ENCODE measurements around the gene FYCO1. TPM values are rescaled to one million over a fixed set of nuclear protein-coding genes. Genes with fewer than 3 reads are reported as not detected.

Gene FYCO1
- total and polyA plus RNA-seq, 4 experiments from 2014 or later, result 0.73 to 43.3 (median 26.6) TPM

DNA sequence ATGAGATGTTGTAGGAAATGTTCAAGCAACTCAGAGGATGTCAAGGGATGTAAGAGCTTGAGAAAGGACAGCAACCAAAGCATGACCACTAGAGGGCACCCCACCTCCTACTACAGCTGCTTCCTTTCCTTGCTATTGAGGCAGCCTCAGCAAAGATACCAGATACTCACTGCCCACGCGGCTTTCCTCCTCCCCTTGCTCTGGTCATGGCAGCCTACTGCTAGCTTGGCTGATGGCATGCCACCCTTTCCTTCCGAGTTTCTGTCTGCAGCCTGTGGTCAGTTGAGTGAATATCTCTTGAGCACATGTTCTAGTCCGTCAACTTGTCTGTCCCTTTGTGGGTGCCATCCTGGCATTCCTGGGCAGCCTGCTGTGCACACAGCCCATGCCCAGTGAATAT is 56.8 kb downstream of the FYCO1 start:
- Mint-ChIP-seq H3K9me3 (peaks cover 0 to 2% (median 0%) of the 10 kb centered on the region in 8 donors), H3K27me3 (no peaks in the 10 kb centered on the region), H3K4me1 (peaks cover 27 to 52% (median 42%) of the 10 kb centered on the region in 4 donors), H3K4me3 (peak overlapping the region in 1 of 8 donors; percentile 14), H3K36me3 (peaks cover 69% of the 10 kb centered on the region in 2 donors), H3K27ac (peak overlapping the region in 3 of 7 donors; percentile 16 to 82 (median 77))
- no peaks in the 10 kb centered on the region for H3K9me3 ChIP-seq (ENCODE audit: control insufficient read depth in 1 of 2, low read length in 2 of 2)
- DNase-seq, result peak; percentile 79 to 83 (median 80)
- H3K4me3 ChIP-seq (ENCODE audit: low read length in 2 of 2), result no peak overlapping the region
- H3K36me3 ChIP-seq (ENCODE audit: insufficient read depth, low read length), result peaks cover 40% of the 10 kb centered on the region
- H3K27me3 ChIP-seq (ENCODE audit: insufficient read depth, low read length), result no peaks in the 10 kb centered on the region
- ChIA-PET POLR2A (ENCODE audit: partially characterized antibody) (interaction anchor here (0.7 to 18.1 kb wide), 19 partner anchors 9 to 430 kb away, joined by 3 to 195 read pairs (median 4); partner anchors contain the start of genes FYCO1 and SACM1L), CTCF (ENCODE audit: partially characterized antibody) (interaction anchor here (0.7 to 23.5 kb wide), 27 partner anchors 9 to 439 kb away, joined by 3 to 677 read pairs (median 5); partner anchors contain the start of genes CCR1, CCR5 and FYCO1)
- no peak overlapping the region for H3K27ac ChIP-seq (ENCODE audit: low read depth, low read length)
- intact Hi-C loops (cut with micrococcal nuclease), result loop anchor here (1.0 to 2.0 kb wide), 6 partner anchors 56 to 440 kb away; partner anchors contain the start of gene FYCO1
- peaks cover 43% of the 10 kb centered on the region for H3K4me1 ChIP-seq (ENCODE audit: insufficient read depth, low read length)

DNA sequence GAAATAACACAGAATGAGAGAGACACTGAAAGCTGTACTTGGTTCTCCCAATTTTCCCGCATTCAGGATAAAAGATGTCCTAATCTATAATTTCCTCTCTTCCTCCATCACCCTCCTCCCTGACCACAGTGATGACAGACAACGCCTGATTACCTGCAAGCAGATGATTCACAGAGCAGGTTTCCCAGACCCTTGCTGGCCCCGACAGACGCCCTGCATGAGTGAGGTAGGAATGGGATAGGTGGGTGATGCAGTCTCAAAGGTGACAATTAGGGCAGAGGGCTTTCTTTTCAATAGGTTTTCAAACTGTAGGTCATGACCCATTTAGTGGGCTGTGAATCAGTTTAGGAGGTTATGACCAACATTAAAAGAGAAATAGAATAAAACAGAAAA is 57.6 kb downstream of the FYCO1 start:
- POLR2A ChIA-PET (ENCODE audit: partially characterized antibody), result interaction anchor here (0.7 to 18.1 kb wide), 14 partner anchors 8 to 430 kb away, joined by 3 to 195 read pairs (median 7); partner anchors contain the start of gene FYCO1
- no peak overlapping the region for H3K27ac ChIP-seq (ENCODE audit: low read depth, low read length)
- H3K4me3 ChIP-seq (ENCODE audit: low read length in 2 of 2), result no peak overlapping the region
- Mint-ChIP-seq H3K9me3 (peaks cover 0 to 2% (median 0%) of the 10 kb centered on the region in 8 donors), H3K36me3 (peaks cover 71 to 77% of the 10 kb centered on the region in 2 donors), H3K4me3 (no peak overlapping the region), H3K4me1 (peaks cover 19 to 50% (median 34%) of the 10 kb centered on the region in 4 donors), H3K27me3 (no peaks in the 10 kb centered on the region), H3K27ac (peak overlapping the region in 1 of 7 donors; percentile 2)
- no peaks in the 10 kb centered on the region for H3K9me3 ChIP-seq (ENCODE audit: control insufficient read depth in 1 of 2, low read length in 2 of 2)
- CTCF ChIA-PET (ENCODE audit: partially characterized antibody), result interaction anchor here (0.9 to 23.5 kb wide), 20 partner anchors 8 to 440 kb away, joined by 3 to 677 read pairs (median 6); partner anchors contain the start of gene CCR5
- peaks cover 34% of the 10 kb centered on the region for H3K4me1 ChIP-seq (ENCODE audit: insufficient read depth, low read length)
- no peak for DNase-seq
- H3K27me3 ChIP-seq (ENCODE audit: insufficient read depth, low read length), result no peaks in the 10 kb centered on the region
- intact Hi-C loops (cut with micrococcal nuclease), result loop anchor here (1.0 to 2.0 kb wide), 6 partner anchors 57 to 441 kb away; partner anchors contain the start of gene FYCO1
- peaks cover 42% of the 10 kb centered on the region for H3K36me3 ChIP-seq (ENCODE audit: insufficient read depth, low read length)

DNA sequence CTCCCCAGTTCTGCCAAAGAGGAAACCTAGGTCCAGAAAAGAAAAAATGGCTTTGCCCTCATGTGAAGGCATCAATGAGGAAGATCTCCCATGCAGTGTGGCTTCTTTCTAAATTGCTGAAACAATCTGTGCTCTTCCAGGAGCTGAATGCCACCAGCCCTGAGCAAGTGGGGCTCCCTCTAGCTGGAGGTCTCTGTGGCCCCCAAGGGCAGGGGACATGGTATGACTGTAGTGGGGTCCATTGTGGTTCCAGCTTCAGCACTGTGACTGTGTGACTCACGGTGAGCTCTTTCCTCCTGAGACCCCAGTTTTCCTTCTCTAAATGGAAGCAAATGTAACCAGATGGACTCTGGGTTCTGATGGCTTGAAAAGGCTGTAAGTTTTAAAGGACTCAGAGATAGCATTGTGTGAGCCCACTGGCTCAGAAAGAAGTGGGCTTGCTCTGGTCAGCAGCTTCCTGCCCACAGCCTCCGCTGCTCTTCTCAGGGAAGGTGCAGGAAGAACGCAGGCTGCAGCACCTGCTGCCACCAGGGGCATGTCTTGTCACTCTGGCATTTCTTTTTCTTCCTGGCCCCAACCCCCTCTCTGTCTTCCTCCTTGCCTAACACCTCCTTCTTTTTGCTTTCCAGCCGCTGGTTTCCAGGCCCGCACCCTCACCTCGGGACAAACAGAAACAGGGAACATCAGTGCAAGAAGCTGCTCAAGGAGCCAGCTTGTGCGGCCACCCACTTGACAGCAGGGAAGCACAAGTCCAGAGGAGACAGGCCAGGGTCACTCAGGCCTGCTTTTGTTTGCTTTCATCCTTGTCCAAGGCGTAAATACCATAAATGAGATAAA is 58.2 kb downstream of the FYCO1 start:
- Histone ChIP-seq H3K4me1 (ENCODE audit: insufficient read depth, low read length) (peaks cover 28% of the 10 kb centered on the region), H3K4me3 (ENCODE audit: low read length in 2 of 2) (no peak overlapping the region), H3K27me3 (ENCODE audit: insufficient read depth, low read length) (no peaks in the 10 kb centered on the region), H3K36me3 (ENCODE audit: insufficient read depth, low read length) (peaks cover 48% of the 10 kb centered on the region), H3K27ac (ENCODE audit: low read depth, low read length) (no peak overlapping the region), H3K9me3 (ENCODE audit: control insufficient read depth in 1 of 2, low read length in 2 of 2) (no peaks in the 10 kb centered on the region)
- intact Hi-C loops (cut with micrococcal nuclease), result loop anchor here (1.0 to 2.0 kb wide), 6 partner anchors 57 to 441 kb away; partner anchors contain the start of gene FYCO1
- no peak for DNase-seq
- no peaks in the 10 kb centered on the region for H3K27me3 Mint-ChIP-seq
- H3K4me3 Mint-ChIP-seq, result no peak overlapping the region
- H3K4me1 Mint-ChIP-seq, result peaks cover 13 to 43% (median 27%) of the 10 kb centered on the region in 4 donors
- ChIA-PET POLR2A (ENCODE audit: partially characterized antibody) (interaction anchor here (1.5 to 18.1 kb wide), 3 partner anchors 57 to 431 kb away, joined by 4 to 195 read pairs (median 57); partner anchors contain the start of gene FYCO1), CTCF (ENCODE audit: partially characterized antibody) (interaction anchor here (0.9 to 23.5 kb wide), 12 partner anchors 8 to 441 kb away, joined by 3 to 677 read pairs (median 4); partner anchors contain the start of gene CCR5)
- H3K36me3 Mint-ChIP-seq, result peaks cover 75 to 83% of the 10 kb centered on the region in 2 donors
- peaks cover 0 to 2% (median 0%) of the 10 kb centered on the region in 8 donors for H3K9me3 Mint-ChIP-seq
- peak overlapping the region in 3 of 7 donors; percentile 2 to 29 (median 20) for H3K27ac Mint-ChIP-seq

DNA sequence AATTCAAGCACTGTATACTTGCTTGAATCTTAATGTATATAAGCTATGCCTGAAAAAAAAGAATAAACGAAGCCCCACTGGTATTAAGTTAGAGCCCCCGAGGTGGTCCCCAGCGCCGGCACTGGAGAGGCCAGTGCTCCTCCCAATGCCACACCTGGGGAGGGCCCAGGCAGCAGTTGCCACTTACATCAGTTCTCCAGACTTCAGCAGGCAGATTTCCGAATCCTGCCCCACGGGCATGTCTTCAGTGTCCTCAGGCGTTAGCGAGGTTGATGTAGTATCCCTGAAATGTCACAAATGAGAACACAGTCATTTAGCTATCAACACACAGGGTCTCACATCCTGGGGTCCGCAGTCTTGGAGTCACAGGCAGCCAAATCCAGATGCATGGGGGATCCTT is 59.4 kb downstream of the FYCO1 start:
- H3K27me3 ChIP-seq (ENCODE audit: insufficient read depth, low read length), result no peaks in the 10 kb centered on the region
- H3K4me3 Mint-ChIP-seq, result no peak overlapping the region
- peaks cover 10 to 35% (median 20%) of the 10 kb centered on the region in 4 donors for H3K4me1 Mint-ChIP-seq
- peaks cover 82 to 86% of the 10 kb centered on the region in 2 donors for H3K36me3 Mint-ChIP-seq
- peaks cover 19% of the 10 kb centered on the region for H3K4me1 ChIP-seq (ENCODE audit: insufficient read depth, low read length)
- POLR2A ChIA-PET (ENCODE audit: partially characterized antibody), result interaction anchor here (5.9 to 18.1 kb wide), 2 partner anchors 58 to 142 kb away, joined by 57 to 195 read pairs; partner anchors contain the start of gene FYCO1
- DNase-seq, result no peak
- no peak overlapping the region for H3K27ac Mint-ChIP-seq
- CTCF ChIA-PET (ENCODE audit: partially characterized antibody), result interaction anchor here (1.0 to 23.5 kb wide), 5 partner anchors 27 to 442 kb away, joined by 3 to 677 read pairs (median 7); no protein-coding TSS in a partner anchor
- no peaks in the 10 kb centered on the region for H3K9me3 ChIP-seq (ENCODE audit: control insufficient read depth in 1 of 2, low read length in 2 of 2)
- no peak overlapping the region for H3K4me3 ChIP-seq (ENCODE audit: low read length in 2 of 2)
- H3K27me3 Mint-ChIP-seq, result no peaks in the 10 kb centered on the region
- H3K36me3 ChIP-seq (ENCODE audit: insufficient read depth, low read length), result peaks cover 59% of the 10 kb centered on the region
- H3K27ac ChIP-seq (ENCODE audit: low read depth, low read length), result no peak overlapping the region
- intact Hi-C loops (cut with micrococcal nuclease), result no loop called here
- peaks cover 0 to 2% (median 0%) of the 10 kb centered on the region in 8 donors for H3K9me3 Mint-ChIP-seq

DNA sequence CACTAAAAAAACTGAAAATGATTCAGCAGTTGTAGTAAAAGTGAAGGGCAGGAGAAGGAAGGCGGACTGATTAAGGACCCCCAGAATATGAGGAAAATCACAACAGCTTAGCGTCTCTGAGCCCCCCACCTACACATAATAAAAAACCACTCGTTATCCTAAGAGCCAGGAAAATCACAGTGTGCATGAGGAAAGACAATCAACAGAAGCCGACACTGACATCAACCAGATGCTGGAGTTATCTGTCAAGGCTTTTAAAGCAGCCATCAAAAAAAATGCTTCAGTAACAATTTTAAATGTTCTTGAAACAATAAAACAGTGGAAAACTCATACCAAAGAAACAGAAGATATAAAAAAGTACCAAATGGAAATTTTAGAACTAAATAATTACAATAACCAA is 62.0 kb downstream of the FYCO1 start:
- Mint-ChIP-seq H3K27me3 (no peaks in the 10 kb centered on the region), H3K4me1 (peaks cover 0 to 25% (median 10%) of the 10 kb centered on the region in 4 donors), H3K9me3 (no peaks in the 10 kb centered on the region), H3K27ac (no peak overlapping the region), H3K4me3 (no peak overlapping the region), H3K36me3 (peaks cover 90 to 91% of the 10 kb centered on the region in 2 donors)
- no peaks in the 10 kb centered on the region for H3K27me3 ChIP-seq (ENCODE audit: insufficient read depth, low read length)
- CTCF ChIA-PET (ENCODE audit: partially characterized antibody), result interaction anchor here (0.9 to 23.5 kb wide), 3 partner anchors 17 to 274 kb away, joined by 3 to 677 read pairs (median 4); no protein-coding TSS in a partner anchor
- H3K4me1 ChIP-seq (ENCODE audit: insufficient read depth, low read length), result peaks cover under 1% of the 10 kb centered on the region
- intact Hi-C loops (cut with micrococcal nuclease), result no loop called here
- no peak overlapping the region for H3K4me3 ChIP-seq (ENCODE audit: low read length in 2 of 2)
- POLR2A ChIA-PET (ENCODE audit: partially characterized antibody), result no interaction called here
- no peak overlapping the region for H3K27ac ChIP-seq (ENCODE audit: low read depth, low read length)
- H3K9me3 ChIP-seq (ENCODE audit: control insufficient read depth in 1 of 2, low read length in 2 of 2), result no peaks in the 10 kb centered on the region
- H3K36me3 ChIP-seq (ENCODE audit: insufficient read depth, low read length), result peaks cover 85% of the 10 kb centered on the region
- no peak for DNase-seq

DNA sequence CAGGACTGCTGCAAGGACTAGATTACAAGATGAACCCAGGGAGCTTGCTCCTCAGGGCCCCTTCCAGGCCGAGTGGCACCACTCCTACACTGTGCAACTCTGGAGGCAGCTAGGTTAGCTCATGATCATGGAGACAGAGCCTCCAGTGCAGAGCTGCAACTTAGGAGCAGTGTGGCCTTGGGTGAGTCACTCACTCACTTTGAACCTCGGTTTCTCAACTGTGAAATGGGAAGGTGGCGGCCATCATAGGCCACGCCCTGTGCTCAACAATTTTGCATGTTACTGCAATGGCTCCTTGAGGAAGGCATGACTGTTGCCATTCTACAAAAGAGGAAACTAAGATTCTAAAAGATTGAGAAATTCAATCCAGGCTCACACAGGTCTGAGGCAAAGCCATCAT is 63.5 kb downstream of the FYCO1 start:
- no peak for DNase-seq
- ChIA-PET POLR2A (ENCODE audit: partially characterized antibody) (interaction anchor here (1.0 kb wide), 1 partner anchor 441 kb away, joined by 3 read pairs; no protein-coding TSS in a partner anchor), CTCF (ENCODE audit: partially characterized antibody) (interaction anchor here (1.3 to 23.5 kb wide), 4 partner anchors 91 to 421 kb away, joined by 4 to 677 read pairs (median 4); no protein-coding TSS in a partner anchor)
- intact Hi-C loops (cut with micrococcal nuclease), result no loop called here
- Histone ChIP-seq H3K27me3 (ENCODE audit: insufficient read depth, low read length) (no peaks in the 10 kb centered on the region), H3K4me3 (ENCODE audit: low read length in 2 of 2) (no peak overlapping the region), H3K4me1 (ENCODE audit: insufficient read depth, low read length) (no peaks in the 10 kb centered on the region), H3K27ac (ENCODE audit: low read depth, low read length) (no peak overlapping the region), H3K9me3 (ENCODE audit: control insufficient read depth in 1 of 2, low read length in 2 of 2) (no peaks in the 10 kb centered on the region), H3K36me3 (ENCODE audit: insufficient read depth, low read length) (peaks cover 88% of the 10 kb centered on the region)
- no peak overlapping the region for H3K27ac Mint-ChIP-seq
- no peaks in the 10 kb centered on the region for H3K27me3 Mint-ChIP-seq
- H3K4me3 Mint-ChIP-seq, result no peak overlapping the region
- H3K4me1 Mint-ChIP-seq, result peaks cover 0 to 23% (median 8%) of the 10 kb centered on the region in 4 donors
- no peaks in the 10 kb centered on the region for H3K9me3 Mint-ChIP-seq
- peaks cover 89 to 93% of the 10 kb centered on the region in 2 donors for H3K36me3 Mint-ChIP-seq
